ENCODE measurements around the gene RIN1.
"Not testable (repeated sequence)": the region's sequence is repeated elsewhere in the genome, so short reads cannot be mapped to it uniquely, and the experiment has no call there.

RIN1 gene

GRCh38 chr11:66360406-66361073, 24.3 kb upstream of the RIN1 start:
- no peak for DNase-seq

DNA sequence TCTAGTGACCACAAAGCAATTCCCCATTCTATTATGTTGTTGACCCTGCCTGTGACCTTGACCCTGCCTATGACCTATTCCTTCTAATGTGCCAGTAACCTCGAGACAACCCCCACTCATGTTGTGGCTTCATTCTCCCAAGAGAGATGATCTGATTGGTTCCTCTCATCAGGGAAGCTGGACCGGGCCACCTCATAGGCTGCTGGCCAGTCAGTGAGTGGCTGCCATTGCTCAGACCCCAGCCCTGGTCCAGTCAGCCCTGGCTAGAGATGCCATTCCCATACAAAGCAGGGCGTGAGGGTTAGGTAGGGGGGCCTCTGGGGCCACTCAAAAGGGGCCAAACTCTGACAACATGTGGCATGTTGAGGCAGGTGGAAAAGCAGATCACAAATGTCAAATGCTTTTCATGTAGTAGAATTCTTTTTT, 23.4 kb upstream of the RIN1 start:
- DNase-seq: no peak

DNA sequence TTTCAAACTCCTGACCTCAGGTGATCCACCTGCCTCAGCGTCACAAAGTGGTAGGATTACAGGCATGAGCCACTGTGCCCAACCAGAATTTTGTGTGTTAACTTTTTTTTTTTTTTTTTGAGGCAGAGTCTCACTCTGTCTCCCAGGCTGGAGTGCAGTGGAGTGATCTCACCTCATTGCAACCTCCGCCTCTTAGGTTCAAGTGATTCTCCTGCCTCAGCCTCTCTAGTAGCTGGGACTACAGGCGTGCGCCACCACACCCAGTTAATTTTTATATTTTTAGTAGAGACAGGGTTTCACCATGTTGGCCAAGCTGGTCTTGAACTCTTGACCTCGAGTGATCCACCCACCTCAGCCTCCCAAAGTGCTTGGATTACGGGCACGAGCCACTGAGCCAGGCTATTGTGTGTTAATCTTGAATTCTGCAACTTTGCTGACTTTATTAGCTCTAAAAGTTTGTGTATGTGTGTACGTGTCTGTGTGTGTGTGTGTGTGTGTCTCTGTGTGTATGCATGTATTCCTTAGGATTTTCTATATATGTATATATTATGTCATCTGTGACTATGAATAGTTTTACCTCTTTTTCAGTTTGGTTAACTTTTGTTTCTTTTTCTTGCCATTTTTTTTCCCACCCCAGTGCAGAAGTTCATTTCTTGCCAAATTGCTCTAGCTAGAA, 14.5 kb upstream of the RIN1 start:
- DNase-seq: not testable (repeated sequence)

GRCh38 chr11:66349084-66349386, 12.8 kb upstream of the RIN1 start:
- DNase-seq: no peak

DNA sequence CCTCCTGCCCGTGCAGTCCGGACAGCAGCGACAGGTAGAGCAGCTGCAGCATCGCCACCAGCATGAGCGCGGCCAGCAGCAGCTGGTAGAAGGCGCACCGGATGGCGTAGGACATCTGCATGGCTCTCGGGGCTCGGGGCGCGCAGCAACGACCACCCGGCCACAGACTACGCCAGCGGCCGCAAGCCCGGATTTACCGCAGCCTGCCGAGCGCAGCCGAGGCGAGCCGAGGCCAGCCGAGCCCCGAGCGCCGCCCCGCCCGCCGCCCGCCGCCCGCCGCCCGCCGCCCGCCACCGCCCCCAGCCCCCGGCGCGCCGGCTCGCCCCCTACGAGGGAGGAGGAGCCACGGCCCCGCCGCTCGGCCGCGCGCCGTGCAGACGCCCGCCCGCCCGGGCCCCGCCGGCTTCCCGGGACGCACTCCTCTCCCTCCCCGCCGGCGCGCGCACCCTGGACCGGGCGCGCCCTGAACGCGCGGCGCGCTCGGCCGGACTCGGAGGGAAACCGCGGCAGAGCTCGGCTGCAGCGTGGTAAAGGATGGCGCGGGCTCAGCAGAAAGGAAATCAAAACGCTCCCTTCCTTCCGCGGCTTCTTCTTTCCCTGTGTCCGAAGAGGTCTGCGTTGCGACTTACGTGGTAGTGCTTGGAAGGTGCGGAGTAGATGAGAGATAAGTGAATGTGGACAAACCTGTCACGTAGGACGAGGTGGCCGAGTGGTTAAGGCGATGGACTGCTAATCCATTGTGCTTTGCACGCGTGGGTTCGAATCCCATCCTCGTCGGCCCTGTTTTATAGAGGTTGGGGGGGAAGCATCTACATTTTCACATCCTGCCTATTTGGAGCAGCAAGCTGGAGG, 11.4 kb upstream of the RIN1 start, which contains the start of gene B4GAT1:
TSS of gene B4GAT1 (minus strand) at position 205 of the 852 bp plus-strand sequence. CDS start at position 121, 84 bp downstream.
- DNase-seq: peak; percentile 93

DNA sequence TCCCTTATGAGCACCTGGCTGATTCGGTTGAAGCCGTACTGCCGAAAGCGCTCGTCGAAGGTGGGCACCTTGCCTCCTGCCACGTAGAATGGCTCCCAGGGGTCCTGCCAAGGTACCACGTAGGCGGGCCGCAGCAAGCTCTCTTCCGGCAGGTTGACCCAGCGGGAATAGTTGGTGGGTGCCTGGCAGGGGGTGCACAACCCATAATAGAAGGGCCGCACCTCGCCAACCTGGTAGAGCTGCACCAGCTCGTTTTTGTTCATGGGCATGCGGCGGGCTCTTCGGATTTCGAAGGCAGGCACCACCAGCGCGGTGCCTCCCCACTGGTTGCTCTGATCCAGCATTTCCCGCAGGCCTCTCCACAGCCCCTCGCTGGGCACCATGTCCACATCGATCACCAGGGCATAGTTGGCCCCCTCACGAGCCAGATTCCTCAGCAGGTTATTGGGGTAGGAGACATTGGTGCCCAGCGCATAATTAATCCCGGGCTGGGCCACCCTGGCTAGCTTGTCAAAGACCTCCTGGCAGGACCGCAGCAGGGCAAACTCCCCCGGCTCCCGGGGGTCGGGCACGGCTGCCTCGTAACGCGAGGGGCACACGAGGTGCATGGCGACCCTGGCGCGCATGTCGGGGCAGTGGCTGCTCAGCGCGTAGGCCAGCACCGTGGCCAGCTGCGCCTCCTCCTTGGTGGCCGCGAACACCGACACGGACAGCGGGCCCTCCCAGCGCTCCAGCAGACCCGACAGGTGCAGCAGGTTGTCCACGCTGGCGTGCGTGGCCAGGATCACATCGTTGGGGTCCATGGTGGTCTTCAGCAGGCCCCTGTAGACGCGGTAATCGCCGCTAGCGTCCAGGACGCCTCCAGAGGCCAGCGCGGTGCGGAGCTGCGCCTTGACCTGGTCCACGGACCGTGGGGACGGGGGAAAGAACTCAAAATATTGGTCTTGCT, 10.5 kb upstream of the RIN1 start:
- no peak for DNase-seq

GRCh38 chr11:66345316-66345649, 9.0 kb upstream of the RIN1 start:
- no peak for DNase-seq

- DNase-seq: peak; percentile 98
Measured at GRCh38 chr11:66344550-66345315, 8.5 kb upstream of the RIN1 start, which contains the start of gene BRMS1. Gene BRMS1 (minus strand): TSS chr11:66345104. CDS start chr11:66342234, 2,870 bp downstream.

DNA sequence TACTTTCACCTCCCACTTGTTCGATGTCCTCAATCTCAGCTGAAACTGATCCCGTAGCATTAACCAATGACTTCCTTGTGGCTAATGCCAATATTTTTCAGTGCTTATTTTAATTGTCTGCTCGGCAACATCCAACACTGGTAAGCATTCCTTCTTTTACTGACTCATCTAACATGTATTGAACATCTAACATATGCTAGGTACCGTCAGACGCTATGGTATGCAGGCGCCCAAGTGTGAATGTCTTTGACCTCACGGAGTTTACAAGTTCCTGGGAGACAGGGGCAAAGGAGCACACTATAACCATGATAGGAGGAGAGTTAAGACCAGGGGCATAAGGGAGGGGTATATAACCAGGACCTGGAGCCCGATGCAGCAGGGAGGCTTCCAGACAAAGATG, 6.9 kb upstream of the RIN1 start:
- DNase-seq: no peak

- no peak for DNase-seq
Measured at GRCh38 chr11:66341502-66342126, 5.4 kb upstream of the RIN1 start.

- no peak for DNase-seq
Measured at GRCh38 chr11:66340596-66341501, 4.6 kb upstream of the RIN1 start.

DNA sequence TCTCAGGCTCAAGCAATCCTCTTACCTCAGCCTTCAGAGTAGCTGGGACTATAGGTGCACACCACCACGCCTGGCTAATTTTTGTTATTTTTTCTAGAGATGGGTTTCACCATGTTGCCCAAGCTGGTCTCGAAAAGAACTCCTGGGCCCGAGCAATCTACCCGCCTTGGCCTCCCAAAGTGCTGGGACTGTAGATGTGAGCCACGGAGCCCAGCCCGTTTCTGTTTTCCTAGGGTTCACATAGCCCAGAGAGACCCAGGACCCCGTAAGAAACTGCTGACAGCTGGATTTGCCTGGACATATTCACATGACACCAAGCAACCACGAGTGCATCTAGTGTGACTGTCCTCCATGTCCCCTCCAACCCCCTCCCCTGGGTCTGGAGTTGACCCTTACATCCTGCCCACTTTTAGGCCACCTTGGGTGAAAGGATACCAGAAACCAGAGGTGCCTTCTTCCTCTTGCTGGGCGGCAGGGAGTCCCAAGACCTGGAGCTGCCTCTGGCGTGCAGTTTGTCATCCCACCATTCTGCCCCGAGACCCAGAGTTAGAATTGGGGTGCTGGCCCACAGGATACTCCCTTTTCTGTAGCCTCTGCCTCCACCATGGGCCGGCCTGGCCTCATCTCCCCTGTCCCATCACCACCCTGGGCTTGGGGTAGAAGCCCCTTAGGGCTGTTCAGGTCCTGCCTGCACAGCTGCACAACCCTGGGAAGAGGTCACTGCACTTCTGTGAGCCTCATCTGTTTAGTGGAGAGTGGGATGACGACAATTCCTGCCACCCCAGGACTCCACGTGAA, 3.7 kb upstream of the RIN1 start:
- no peak for DNase-seq

DNA sequence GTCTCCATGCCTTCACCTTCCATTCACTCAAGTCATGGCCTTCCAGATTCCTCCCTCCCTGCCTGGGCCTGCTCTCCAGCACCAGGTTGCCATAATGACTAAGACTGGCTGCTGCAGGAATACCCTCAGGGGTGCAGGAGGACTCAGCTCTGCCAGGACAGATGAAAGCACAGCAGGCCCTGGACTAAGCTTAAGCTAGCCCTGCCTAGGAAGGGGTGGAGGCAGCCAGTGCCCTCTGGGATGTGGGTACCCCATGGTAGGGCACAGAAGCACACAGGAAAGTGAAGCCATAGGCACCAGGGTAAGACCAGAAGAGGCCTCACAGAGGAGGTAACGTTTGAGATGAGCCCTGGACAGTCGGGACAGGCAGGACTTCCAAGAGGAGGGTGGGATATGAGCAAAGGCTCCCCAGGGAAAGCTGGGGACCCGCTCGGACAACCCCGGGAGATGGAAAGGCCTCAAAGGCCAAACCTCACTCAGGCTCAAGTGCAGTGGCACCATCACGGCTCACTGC, 3.0 kb upstream of the RIN1 start:
- no peak for DNase-seq

DNA sequence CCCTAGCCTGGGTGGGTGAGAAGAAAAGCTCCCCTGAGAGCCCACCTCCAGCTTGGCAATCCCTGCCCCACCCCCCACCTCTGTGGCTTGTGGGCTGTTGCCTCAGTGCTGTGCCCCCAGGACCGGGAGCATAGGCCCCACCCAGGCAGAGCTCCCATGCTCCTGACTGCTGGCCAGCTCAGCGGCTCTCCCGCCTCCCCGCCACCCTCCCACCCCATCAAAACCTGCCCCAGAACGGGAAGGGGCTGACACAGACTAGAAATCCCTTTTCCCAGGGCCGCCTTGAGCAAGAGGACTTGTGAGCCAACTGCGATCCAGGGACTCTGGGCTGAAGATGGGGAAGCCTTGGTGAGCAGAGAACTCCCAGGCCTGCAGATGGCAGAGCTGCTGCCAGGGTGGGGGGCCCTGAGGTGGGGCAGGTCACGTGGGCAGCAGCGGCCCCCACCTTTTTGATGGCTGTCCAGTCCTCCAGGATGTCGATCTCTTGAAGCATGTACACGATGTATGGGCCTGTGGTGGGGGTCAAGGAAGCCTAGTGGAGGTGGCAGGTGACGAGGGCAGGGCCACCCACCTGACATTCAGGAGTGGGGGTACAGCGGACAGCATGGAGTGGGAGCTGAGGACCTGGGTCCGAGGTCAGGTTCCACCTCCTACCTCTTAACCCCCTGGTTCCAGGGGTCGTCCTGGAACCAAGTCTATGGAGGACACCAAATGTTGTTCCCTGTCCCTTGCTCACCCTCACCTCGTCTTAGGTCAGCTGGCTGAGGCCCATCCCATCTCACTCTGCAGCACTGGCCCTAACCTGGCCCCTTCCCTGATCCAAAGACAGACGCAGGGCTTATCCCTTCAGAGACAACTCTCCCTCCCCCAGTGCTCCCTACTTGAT, 2.3 kb upstream of the RIN1 start:
- no peak for DNase-seq

- no peak for DNase-seq
Measured at GRCh38 chr11:66337103-66337899, 1.1 kb upstream of the RIN1 start.

DNA sequence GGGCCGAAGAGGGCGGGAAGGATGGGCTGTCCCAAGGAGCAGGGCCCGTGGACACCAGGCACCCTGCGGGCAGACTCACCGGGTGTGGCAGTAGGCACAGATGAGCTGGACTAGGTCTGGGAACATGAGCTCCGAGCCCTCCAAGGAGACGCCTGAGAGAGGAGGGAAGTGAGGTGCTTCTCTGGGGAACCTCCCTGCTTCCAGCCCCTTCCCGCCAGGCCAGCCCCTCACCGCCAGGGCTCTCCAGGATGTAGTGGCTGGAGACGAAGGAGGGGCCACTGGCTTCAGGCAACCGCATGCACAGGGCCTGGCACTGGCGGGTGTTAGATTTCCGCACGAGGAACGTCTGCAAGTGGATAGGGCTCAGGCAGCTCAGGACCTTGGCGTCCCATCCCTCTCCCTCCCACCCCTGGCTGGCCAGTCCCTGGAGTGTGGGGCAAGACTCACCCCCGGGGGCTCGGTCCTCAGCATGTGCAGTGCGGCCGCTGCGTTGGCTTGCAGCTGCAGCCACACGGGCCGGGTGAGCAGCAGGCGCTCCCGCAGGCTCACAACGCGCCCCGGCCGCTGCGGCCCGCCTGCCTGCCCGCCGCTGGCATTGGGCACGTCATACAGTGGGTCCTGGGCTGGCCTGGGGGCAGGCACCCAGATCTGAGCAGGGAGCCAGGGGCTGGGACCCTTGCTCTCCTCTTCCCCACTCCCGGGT, 552 bp downstream of the RIN1 start:
- DNase-seq: no peak

Measured in activated CD4-positive, alpha-beta T cell treated with anti-CD3 and anti-CD28 coated beads for 48 hours (primary cell).